Adrenal gland (tissue), 5 donors: ENCODE data around the gene ZNRF3.
A peak's percentile ranks its signal among the peaks of the same experiment; 100 is the strongest.

Source experiments
- CTCF ChIP-seq, 6 experiments: fragments of 450-650 bp in 4 of 6; fragments of 200-600 bp in 2 of 6; sonication (generic) in 1 of 6; IDR thresholded peaks; 1 replicate in 5 of 6; 2 replicates in 1 of 6; pipeline versions ENCODE4 v1.5.1 to v1.8.0; 2016 to 2021; ENCODE audit warnings: antibody characterized with exemption in 6 of 6, mild to moderate bottlenecking in 2 of 6, moderate library complexity in 1 of 6
- POLR2A ChIP-seq, 2 donors: fragments of 450-650 bp; IDR thresholded peaks; one replicate each; pipeline ENCODE4 v1.6.1; 2017; ENCODE audit warnings: antibody characterized with exemption in 2 of 2, mild to moderate bottlenecking in 2 of 2, moderate library complexity in 1 of 2
- donor health status: DM: no; HTN: no; CAD: no.

- no peak for TF ChIP-seq CTCF (IDR thresholded peaks at IDR 0.05)
- TF ChIP-seq POLR2A (IDR thresholded peaks at IDR 0.05): peak in 1 of 2 donors; percentile 24
Measured at GRCh38 chr22:29081517-29082236, 198.3 kb downstream of the ZNRF3 start.
